Effector memory CD8-positive, alpha-beta T cell (primary cell): ENCODE measurements around the gene TARS1.
"Not testable (repeated sequence)": the region's sequence is repeated elsewhere in the genome, so short reads cannot be mapped to it uniquely, and the experiment has no call there.

Experiments
- ATAC-seq: fragments of 150-1000 bp; cut with Tn5 transposase; replicated peaks from 2 replicates; pipeline ENCODE4 v1.10.0; 2021; ENCODE audit warnings: mild to moderate bottlenecking, moderate library complexity
- DNase-seq, 3 experiments: peaks; one replicate each; pipeline ENCODE4 v3.0.0; 2021
- H3K27ac Mint-ChIP-seq, 2 donors: one replicate each; pipeline ENCODE4 v1.8.0; 2022; ENCODE audit warnings: mild to moderate bottlenecking in 2 of 2, mixed read lengths in 2 of 2, moderate library complexity in 2 of 2
- H3K27me3 Mint-ChIP-seq, 2 donors: one replicate each; pipeline ENCODE4 v1.8.0; 2022; ENCODE audit warnings: mixed read lengths in 2 of 2
- H3K36me3 Mint-ChIP-seq: one replicate; pipeline ENCODE4 v1.8.0; 2022; ENCODE audit warnings: mild to moderate bottlenecking, moderate library complexity, mixed read lengths; ENCODE audit not compliant: insufficient read depth
- H3K4me1 Mint-ChIP-seq, 2 donors: one replicate each; pipeline ENCODE4 v1.8.0; 2022; ENCODE audit warnings: low read depth in 2 of 2, mixed read lengths in 2 of 2
- H3K4me3 Mint-ChIP-seq, 2 donors: one replicate each; pipeline ENCODE4 v1.8.0; 2022; ENCODE audit warnings: mild to moderate bottlenecking in 2 of 2, mixed read lengths in 2 of 2, moderate library complexity in 2 of 2
- H3K9me3 Mint-ChIP-seq, 2 donors: one replicate each; pipeline ENCODE4 v1.8.0; 2022; ENCODE audit warnings: mixed read lengths in 2 of 2

The TARS1 gene

DNA sequence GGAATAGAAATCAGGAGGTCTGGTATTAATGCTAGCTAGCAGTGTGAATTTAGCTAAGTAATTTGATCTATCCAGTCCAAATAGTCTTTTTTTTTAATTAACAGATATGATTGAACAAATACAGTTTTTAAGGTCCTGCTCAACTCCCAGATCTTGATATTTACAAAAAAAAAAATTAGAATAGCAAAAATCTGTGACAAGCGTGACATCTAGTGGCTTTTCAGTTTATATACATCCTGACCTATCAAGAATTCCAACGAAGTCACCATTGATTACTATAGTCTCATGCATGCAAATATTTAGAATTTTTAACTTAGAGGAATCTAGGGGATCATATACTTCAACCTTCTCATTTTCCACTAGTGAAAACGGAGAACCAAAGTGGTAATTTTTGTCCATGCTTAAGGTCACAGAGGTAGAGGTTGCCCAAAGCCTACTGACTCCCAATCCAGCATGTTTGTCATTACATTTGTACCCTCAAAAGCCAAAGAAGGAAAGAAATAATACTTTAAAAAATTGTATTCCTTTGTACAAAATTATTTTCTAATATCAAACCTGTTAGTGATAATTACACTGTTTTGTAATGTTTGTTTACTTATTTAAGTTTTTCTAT lies 17.6 kb upstream of the TARS1 start:
- no peaks in the 10 kb centered on the region for H3K4me1 Mint-ChIP-seq
- H3K27ac Mint-ChIP-seq, result no peak overlapping the region
- ATAC-seq, result no peak
- H3K36me3 Mint-ChIP-seq, result no peaks in the 10 kb centered on the region
- no peak overlapping the region for H3K4me3 Mint-ChIP-seq
- no peak for DNase-seq
- H3K9me3 Mint-ChIP-seq, result no peaks in the 10 kb centered on the region
- peaks cover 19 to 20% of the 10 kb centered on the region in 2 donors for H3K27me3 Mint-ChIP-seq

DNA sequence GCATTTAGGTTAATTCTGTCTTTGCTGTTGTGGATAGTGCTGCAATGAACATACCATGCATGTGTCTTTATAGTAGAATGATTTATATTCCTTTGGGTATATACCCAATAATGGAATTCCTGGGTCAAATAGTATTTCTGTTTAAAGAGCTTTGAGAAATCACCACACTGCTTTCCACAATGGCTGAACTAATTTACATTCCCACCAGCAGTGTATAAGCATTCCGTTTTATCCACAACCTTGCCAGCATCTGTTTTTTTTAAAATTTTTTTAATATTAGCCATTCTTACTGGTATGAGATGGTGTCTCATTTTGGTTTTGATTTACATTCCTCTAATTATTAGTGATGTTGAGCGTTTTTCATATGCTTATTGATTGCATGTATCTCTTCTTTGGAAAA lies 15.5 kb upstream of the TARS1 start:
- no peaks in the 10 kb centered on the region for H3K4me1 Mint-ChIP-seq
- H3K27ac Mint-ChIP-seq, result no peak overlapping the region
- ATAC-seq, result no peak
- peaks cover 32% of the 10 kb centered on the region in 2 donors for H3K27me3 Mint-ChIP-seq
- H3K4me3 Mint-ChIP-seq, result no peak overlapping the region
- no peaks in the 10 kb centered on the region for H3K36me3 Mint-ChIP-seq
- DNase-seq, result no peak
- H3K9me3 Mint-ChIP-seq, result peaks cover 2 to 6% of the 10 kb centered on the region in 2 donors

DNA sequence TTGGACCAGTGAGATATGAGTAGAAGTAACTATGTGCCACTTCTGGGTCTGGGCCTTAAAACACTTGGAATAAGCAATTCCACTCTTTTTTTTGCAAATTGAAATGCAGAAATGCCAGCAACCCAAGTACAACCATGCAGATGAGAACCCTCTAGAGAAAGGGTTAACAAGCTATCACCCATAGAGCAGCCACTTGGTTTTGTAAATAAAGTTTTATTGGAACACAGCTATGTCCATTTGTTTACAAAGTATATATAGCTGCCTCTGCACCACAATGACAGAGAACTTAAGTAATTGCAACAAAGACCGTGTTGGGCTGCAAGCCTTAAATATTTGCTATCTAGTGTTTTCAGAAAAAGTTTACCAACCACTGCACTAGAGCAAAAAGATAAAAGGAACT lies 9.8 kb upstream of the TARS1 start:
- ATAC-seq, result no peak
- no peak overlapping the region for H3K27ac Mint-ChIP-seq
- H3K27me3 Mint-ChIP-seq, result peaks cover 31 to 32% of the 10 kb centered on the region in 2 donors
- peaks cover 4 to 5% of the 10 kb centered on the region in 2 donors for H3K4me1 Mint-ChIP-seq
- H3K36me3 Mint-ChIP-seq, result no peaks in the 10 kb centered on the region
- peaks cover 2 to 6% of the 10 kb centered on the region in 2 donors for H3K9me3 Mint-ChIP-seq
- no peak for DNase-seq
- H3K4me3 Mint-ChIP-seq, result no peak overlapping the region

DNA sequence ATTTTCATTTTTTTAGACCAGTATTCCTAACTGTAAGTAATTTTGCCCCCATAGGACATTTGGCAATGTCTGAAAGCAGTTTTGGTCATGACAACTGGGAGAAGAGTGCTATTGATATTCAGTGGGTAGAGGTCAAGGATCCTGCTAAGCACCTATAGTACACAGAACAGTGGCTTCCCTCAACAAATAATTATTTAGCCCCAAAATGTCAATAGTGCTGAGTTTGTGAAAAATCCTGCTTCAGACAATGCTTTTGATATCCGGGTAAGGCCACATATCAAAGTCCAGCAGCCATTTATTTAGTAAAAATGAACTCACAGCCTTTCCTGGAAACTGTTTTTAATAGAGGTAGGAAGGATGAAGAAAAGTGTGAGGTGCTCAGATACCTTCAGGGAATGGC lies 8.1 kb upstream of the TARS1 start:
- no peak for ATAC-seq
- Mint-ChIP-seq H3K36me3 (no peaks in the 10 kb centered on the region), H3K4me1 (peaks cover 5 to 7% of the 10 kb centered on the region in 2 donors), H3K27me3 (peaks cover 15 to 18% of the 10 kb centered on the region in 2 donors), H3K4me3 (no peak overlapping the region), H3K27ac (no peak overlapping the region), H3K9me3 (peaks cover 2 to 6% of the 10 kb centered on the region in 2 donors)
- DNase-seq, result no peak

DNA sequence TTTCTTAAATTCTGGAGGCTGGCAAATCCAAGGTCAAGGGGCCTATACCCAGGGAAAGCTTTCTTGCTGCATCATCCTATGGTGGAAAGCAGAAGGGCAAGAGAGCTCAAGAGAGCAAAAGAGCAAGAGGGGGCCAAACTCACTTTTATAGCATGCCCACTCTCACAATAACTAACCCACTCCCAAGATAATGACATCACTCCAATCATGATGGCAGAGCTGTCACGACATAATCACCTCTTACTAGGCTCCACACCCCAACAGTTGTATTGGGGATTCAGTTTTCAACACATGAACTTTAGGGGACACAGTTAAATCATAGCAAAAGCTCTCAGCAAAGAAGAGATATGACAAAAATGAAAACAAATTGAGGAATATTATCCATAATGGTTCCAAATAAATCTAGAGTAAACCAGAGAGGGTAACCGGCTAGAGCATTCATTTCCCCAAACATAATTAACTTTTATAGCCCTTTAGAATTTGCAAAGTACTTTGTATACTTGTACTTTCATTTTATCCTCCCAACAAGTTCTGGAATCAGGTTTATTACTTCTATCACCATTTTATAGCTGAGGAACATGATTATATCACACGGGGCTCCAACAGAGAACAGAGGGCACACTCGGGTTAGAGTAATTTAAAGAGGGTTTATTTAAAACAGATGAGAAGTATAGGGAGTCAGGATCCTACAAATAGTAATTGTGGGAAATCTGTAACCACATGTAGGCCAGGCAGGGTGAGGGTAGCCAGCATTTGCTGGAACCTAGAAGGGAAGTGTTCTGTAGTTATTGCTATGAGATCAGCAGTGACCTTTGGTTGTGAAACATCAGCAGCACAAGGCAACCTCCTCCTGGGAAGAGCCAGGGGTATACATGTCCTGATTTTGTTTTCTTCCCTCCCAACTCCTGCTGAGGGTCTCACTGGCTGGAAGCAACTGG lies 7.2 kb upstream of the TARS1 start:
- H3K4me3 Mint-ChIP-seq, result no peak overlapping the region
- H3K36me3 Mint-ChIP-seq, result peaks cover 5% of the 10 kb centered on the region
- H3K27ac Mint-ChIP-seq, result no peak overlapping the region
- peaks cover under 1 to 3% of the 10 kb centered on the region in 2 donors for H3K9me3 Mint-ChIP-seq
- DNase-seq, result no peak
- peaks cover 5 to 7% of the 10 kb centered on the region in 2 donors for H3K4me1 Mint-ChIP-seq
- no peak for ATAC-seq
- H3K27me3 Mint-ChIP-seq, result peaks cover 8% of the 10 kb centered on the region in 2 donors

DNA sequence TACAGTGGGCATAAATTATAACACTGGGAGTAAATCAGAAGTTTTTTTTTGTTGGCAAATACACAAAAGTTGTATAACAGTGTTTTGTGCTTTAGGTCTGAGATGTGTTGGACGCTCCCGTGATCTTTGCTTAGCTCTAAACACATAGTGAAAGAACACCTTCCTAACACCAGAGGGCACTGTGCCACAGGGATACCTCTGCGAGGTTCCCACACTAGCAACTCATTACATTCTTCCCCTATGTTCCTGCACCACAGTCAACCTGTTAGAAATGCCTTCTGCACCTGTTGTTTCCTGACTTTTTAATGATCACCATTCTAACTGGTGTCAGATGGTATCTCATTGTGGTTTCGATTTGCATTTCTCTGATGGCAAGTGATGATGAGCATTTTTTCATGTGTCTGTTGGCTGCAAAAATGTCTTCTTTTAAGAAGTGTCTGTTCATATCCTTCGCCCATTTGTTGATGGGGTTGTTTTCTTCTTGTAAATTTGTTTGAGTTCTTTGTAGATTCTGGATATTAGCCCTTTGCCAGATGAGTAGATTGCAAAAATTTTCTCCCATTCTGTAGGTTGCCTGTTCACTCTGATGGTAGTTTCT lies 4.8 kb upstream of the TARS1 start:
- peak; percentile 49 for ATAC-seq

DNA sequence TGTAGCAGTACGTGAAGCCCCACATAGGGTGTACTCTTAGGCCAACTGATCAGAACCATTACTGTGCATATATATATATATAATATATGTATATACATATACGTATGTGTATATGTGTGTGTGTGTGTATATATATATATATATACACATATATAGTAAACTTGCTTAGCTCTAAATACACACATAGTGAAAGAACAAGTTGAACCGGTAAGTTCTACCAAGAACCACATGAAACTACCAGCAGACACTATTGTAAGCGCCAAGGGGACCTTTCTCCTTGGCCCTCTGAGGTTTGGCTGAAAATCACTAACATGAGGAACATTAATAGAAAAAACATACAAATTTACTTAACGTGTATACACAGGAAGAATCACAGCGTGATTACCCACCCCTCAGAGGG lies 1.8 kb upstream of the TARS1 start:
- no peaks in the 10 kb centered on the region for H3K9me3 Mint-ChIP-seq
- H3K27me3 Mint-ChIP-seq, result no peaks in the 10 kb centered on the region
- H3K27ac Mint-ChIP-seq, result no peak overlapping the region
- peaks cover 12 to 20% of the 10 kb centered on the region in 2 donors for H3K4me1 Mint-ChIP-seq
- no peak for DNase-seq
- no peak overlapping the region for H3K4me3 Mint-ChIP-seq
- H3K36me3 Mint-ChIP-seq, result peaks cover 8% of the 10 kb centered on the region
- ATAC-seq, result no peak

More for the DNA sequence above, 4.8 kb upstream of the TARS1 start:
- H3K4me1 Mint-ChIP-seq, H3K9me3 Mint-ChIP-seq, H3K27ac Mint-ChIP-seq, H3K27me3 Mint-ChIP-seq, H3K4me3 Mint-ChIP-seq, H3K36me3 Mint-ChIP-seq: not testable (repeated sequence)
- DNase-seq, result peak; percentile 56 to 63 (median 62)

DNA sequence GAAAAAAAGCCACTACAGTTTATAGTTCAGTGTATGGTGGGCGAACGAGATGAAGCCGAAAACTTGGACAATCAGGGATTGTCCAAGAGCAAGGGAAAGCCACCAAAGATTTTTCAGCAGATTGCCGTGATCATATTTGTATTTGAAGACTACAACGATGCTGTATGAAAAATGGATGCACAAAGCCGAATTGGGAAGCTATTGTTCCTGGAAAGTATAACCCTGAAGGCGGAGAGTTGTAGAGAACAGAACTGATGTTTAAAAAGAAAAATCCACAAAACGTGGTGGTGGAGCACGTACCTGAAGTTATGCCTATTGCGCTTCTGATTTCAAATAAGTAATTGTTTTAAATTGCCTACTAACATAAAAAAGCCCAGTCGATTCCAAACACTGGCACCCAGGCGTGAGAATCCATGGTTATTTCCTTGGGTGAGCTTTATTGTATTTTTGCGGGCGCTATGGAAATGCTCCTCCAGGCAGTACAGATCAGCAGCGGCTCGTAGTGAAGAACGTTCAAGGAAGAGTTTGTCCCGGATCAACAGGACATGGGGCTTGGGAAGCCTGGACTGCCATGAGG lies 772 bp upstream of the TARS1 start:
- Mint-ChIP-seq H3K36me3 (peaks cover 8% of the 10 kb centered on the region), H3K9me3 (no peaks in the 10 kb centered on the region)
- no peak for ATAC-seq

DNA sequence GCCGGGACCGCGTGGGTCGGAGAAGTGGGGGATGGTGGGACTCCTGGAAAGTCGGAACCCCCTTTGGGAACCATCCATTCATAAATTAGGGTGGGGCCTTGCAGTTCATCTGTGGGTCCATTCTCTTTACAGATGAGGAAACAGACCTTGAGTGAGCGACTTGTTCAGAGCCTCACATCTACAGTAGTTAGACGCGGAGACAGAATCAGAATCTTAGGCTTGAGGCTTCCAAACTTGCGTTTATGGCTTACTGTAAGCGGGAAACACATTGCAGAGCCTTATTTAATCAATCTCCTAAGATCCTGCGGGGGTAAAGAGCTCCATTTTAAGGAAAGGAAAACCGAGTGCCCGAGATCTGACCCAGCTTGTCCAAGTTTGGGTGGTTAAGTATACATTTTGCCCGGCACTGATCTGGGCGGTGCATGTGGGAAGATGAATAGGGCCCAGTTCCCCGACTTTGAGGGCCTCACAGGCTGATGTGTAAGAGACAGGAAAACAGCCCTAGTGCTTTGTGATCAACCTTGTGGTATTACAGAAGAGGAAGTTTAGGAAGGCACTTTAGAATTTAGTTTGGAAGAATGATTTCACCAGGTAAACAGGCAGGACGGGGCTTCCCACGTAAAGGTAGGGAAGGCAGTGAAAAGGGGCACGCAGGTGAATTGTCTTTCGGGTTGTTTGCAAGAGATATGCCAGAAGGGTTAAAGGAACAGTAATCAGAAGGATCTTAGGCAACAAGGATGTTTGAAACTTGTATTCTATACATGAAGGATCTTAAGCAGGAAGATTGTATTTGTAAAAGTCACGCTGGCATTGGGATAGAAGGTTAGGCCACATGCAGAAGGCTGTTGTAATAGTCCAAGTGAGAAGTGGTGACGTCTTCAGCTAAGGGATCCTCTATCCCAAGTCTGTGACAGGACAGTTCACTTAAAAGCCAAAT lies 744 bp downstream of the TARS1 start:
- H3K36me3 Mint-ChIP-seq, result peaks cover 19% of the 10 kb centered on the region
- no peak overlapping the region for H3K27ac Mint-ChIP-seq
- H3K4me1 Mint-ChIP-seq, result peaks cover 20 to 26% of the 10 kb centered on the region in 2 donors
- peak; percentile 35 for ATAC-seq
- no peaks in the 10 kb centered on the region for H3K27me3 Mint-ChIP-seq
- no peak overlapping the region for H3K4me3 Mint-ChIP-seq
- DNase-seq, result no peak
- H3K9me3 Mint-ChIP-seq, result no peaks in the 10 kb centered on the region

More for the DNA sequence above, 772 bp upstream of the TARS1 start:
- no peak for DNase-seq
- no peak overlapping the region for H3K27ac Mint-ChIP-seq
- H3K4me3 Mint-ChIP-seq, result no peak overlapping the region
- no peaks in the 10 kb centered on the region for H3K27me3 Mint-ChIP-seq
- H3K4me1 Mint-ChIP-seq, result peaks cover 17 to 20% of the 10 kb centered on the region in 2 donors

DNA sequence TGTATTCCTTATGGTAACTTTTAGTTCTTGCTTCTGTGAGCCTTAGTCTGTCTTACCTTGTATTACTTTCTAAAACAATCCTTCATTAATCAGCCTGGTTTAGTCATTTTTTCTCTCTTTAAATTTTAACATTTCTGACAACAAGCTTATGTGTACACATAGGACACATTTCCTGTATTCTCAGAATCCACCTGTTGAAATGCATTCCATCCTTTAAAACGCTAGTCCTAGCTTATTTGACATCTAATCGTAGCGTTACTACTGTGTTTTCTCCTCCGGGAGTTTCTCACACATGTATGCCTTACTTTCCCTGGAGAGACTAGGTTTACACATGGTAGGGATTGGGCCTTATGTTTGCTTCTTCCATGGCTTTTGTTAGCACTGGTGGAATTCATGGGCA lies 3.8 kb downstream of the TARS1 start:
- peaks cover 26 to 36% of the 10 kb centered on the region in 2 donors for H3K4me1 Mint-ChIP-seq
- no peaks in the 10 kb centered on the region for H3K27me3 Mint-ChIP-seq
- H3K9me3 Mint-ChIP-seq, result no peaks in the 10 kb centered on the region
- H3K4me3 Mint-ChIP-seq, result no peak overlapping the region
- no peak for ATAC-seq
- peaks cover 29% of the 10 kb centered on the region for H3K36me3 Mint-ChIP-seq
- no peak for DNase-seq
- peak overlapping the region in 1 of 2 donors; percentile 82 for H3K27ac Mint-ChIP-seq

DNA sequence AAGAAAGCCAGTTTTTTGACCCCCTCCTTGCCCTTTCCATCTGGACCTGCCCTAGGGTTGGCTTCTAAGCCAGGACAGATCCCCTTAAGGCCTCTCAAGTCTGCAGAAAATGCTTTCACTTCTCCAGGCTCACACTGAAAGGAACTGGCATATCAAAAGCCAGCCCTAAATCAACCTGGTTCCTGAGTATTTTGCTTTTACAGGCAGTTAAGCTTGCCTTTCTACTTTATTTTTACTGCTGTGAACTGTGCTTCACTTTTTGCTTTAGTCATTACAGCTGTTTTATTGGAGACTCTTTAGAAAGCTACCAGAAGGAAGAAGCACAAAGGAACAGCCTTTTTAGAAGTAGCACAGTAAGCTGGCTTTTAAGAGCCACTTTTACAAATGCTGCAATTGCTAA lies 5.0 kb downstream of the TARS1 start:
- Mint-ChIP-seq H3K4me1 (peaks cover 26 to 36% of the 10 kb centered on the region in 2 donors), H3K27ac (peak overlapping the region; percentile 15 to 52), H3K36me3 (peaks cover 36% of the 10 kb centered on the region), H3K9me3 (no peaks in the 10 kb centered on the region), H3K27me3 (no peaks in the 10 kb centered on the region), H3K4me3 (no peak overlapping the region)
- DNase-seq (no peak), ATAC-seq (no peak)

DNA sequence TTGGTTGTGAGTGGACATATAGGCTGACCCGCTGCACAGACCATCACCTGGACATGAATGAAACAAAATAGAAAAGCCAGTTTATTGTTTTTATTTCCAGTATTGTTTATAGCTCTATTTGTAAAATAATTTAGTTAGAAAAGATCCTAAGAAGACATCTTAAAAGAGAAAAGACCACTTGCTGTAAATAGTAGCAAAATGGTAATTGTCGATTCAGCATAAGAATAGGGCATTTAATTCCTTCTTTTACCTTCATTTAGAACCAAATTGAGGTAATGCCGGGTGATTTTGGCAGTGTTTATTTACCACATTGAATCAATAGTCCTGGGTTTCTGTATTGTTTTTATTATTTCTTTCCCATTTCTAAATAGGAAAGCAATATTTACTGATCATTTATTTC lies 7.4 kb downstream of the TARS1 start:
- Mint-ChIP-seq H3K36me3 (peaks cover 52% of the 10 kb centered on the region), H3K27me3 (no peaks in the 10 kb centered on the region), H3K4me1 (peaks cover 22 to 29% of the 10 kb centered on the region in 2 donors), H3K9me3 (no peaks in the 10 kb centered on the region), H3K27ac (no peak overlapping the region), H3K4me3 (no peak overlapping the region)
- DNase-seq (no peak), ATAC-seq (no peak)
